Smooth muscle cell (in vitro differentiated cells): ENCODE measurements around the gene GTSE1. TPM values are rescaled to one million over a fixed set of nuclear protein-coding genes. Genes with fewer than 3 reads are reported as not detected.

Experiments
- DNase-seq: peaks from one replicate; lab custom pipeline; 2025; ENCODE audit not compliant: unreplicated experiment; lab: John Stamatoyannopoulos, UW
- H2AFZ ChIP-seq: fragments of 200-600 bp; sonication (generic); 2 replicates; pipeline ENCODE4 v1.6.0; 2016; ENCODE audit warnings: antibody characterized with exemption, low read depth, mild to moderate bottlenecking
- H3F3A ChIP-seq: fragments of 200-600 bp; sonication (generic); 2 replicates; pipeline ENCODE4 v1.6.0; 2017; ENCODE audit warnings: antibody characterized with exemption, low read depth
- H3K27ac ChIP-seq: fragments of 200-600 bp; sonication (generic); 2 replicates; pipeline ENCODE4 v1.5.1; 2016; ENCODE audit warnings: low read depth, mild to moderate bottlenecking
- H3K27me3 ChIP-seq: fragments of 200-600 bp; sonication (generic); 2 replicates; pipeline ENCODE4 v1.6.1; 2016; ENCODE audit warnings: low read depth, mild to moderate bottlenecking
- H3K36me3 ChIP-seq: fragments of 200-600 bp; sonication (generic); 2 replicates; pipeline ENCODE4 v1.5.1; 2016; ENCODE audit warnings: low read depth
- H3K4me1 ChIP-seq: fragments of 200-600 bp; sonication (generic); 2 replicates; pipeline ENCODE4 v1.5.1; 2016; ENCODE audit warnings: low read depth
- H3K4me2 ChIP-seq: fragments of 200-600 bp; sonication (generic); 2 replicates; pipeline ENCODE4 v1.6.0; 2016; ENCODE audit warnings: mild to moderate bottlenecking
- H3K4me3 ChIP-seq: fragments of 200-600 bp; sonication (generic); 2 replicates; pipeline ENCODE4 v1.5.1; 2016; ENCODE audit warnings: mild to moderate bottlenecking
- H3K79me2 ChIP-seq: fragments of 200-600 bp; sonication (generic); 2 replicates; pipeline ENCODE4 v1.6.0; 2016; ENCODE audit warnings: low read depth, mild to moderate bottlenecking
- H3K9ac ChIP-seq: fragments of 200-600 bp; sonication (generic); 2 replicates; pipeline ENCODE4 v1.6.0; 2016; ENCODE audit warnings: low read depth
- H3K9me3 ChIP-seq: fragments of 200-600 bp; sonication (generic); replicated peaks from 2 replicates; pipeline ENCODE4 v1.5.1; 2016; ENCODE audit warnings: low read depth
- H4K20me1 ChIP-seq: fragments of 200-600 bp; sonication (generic); 2 replicates; pipeline ENCODE4 v1.6.0; 2016; ENCODE audit warnings: low read depth
- whole genome bisulfite sequencing: methylation state at CpG from one replicate; pipeline ENCODE4 v1.1.7; 2016; ENCODE audit warnings: low lambda C conversion rate; 5-methylcytosine and 5-hydroxymethylcytosine counted together
- polyA plus RNA-seq: library from polyadenylated mRNA; unstranded; fragments of >200 nt; fragmentation: Nextera tagmentation; extraction: Ambion mirVana; gene quantifications from 2 replicates; pipeline ENCODE4 v1.2.1, GENCODE V29; 2016
- total RNA-seq: library from RNA; depleted of rRNA; stranded (reverse); fragments of >200 nt; gene quantifications from 2 replicates; pipeline ENCODE4 v1.2.3, GENCODE V29; 2014
- TF ChIP-seq, protein P1 (sequence below): fragments of 200-600 bp; sonication (generic); IDR thresholded peaks from 2 replicates; pipeline ENCODE4 v1.5.1; 2017; ENCODE audit warnings: borderline replicate concordance, mild to moderate bottlenecking, antibody characterized with exemption; ENCODE audit not compliant: insufficient read depth, poor library complexity, severe bottlenecking

GTSE1 gene
- total and polyA plus RNA-seq, 2 experiments from 2014 or later, result 3.6 to 6.8 TPM

DNA sequence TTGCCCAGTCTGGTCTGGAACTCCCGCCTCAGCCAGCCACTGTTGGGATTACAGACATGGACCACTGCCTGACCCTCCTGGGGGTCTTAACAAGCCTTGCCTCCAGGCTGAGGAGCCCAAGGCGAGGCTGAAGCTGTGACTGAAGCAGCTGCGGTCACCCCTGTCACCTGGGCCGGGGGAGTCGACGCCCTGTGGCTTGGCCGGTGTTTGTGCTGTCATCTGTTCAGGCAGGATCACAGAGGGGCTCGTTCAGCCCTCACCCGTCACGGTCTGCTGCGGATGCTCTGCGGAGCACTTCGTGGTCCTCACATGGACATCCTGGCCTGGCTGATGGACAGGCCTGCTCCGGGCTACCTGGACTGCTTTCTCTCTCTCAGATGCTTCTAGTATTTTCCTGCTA, 62.7 kb downstream of the GTSE1 start:
- no peaks in the 10 kb centered on the region for H3F3A ChIP-seq
- TF ChIP-seq, protein P1, sequence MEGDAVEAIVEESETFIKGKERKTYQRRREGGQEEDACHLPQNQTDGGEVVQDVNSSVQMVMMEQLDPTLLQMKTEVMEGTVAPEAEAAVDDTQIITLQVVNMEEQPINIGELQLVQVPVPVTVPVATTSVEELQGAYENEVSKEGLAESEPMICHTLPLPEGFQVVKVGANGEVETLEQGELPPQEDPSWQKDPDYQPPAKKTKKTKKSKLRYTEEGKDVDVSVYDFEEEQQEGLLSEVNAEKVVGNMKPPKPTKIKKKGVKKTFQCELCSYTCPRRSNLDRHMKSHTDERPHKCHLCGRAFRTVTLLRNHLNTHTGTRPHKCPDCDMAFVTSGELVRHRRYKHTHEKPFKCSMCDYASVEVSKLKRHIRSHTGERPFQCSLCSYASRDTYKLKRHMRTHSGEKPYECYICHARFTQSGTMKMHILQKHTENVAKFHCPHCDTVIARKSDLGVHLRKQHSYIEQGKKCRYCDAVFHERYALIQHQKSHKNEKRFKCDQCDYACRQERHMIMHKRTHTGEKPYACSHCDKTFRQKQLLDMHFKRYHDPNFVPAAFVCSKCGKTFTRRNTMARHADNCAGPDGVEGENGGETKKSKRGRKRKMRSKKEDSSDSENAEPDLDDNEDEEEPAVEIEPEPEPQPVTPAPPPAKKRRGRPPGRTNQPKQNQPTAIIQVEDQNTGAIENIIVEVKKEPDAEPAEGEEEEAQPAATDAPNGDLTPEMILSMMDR, result no peak
- H3K27me3 ChIP-seq, result no peaks in the 10 kb centered on the region
- no peak overlapping the region for H3K4me2 ChIP-seq
- no peak for DNase-seq
- no peaks in the 10 kb centered on the region for H3K4me1 ChIP-seq
- H3K79me2 ChIP-seq, result no peaks in the 10 kb centered on the region
- H3K9me3 ChIP-seq, result no peaks in the 10 kb centered on the region
- H3K36me3 ChIP-seq, result no peaks in the 10 kb centered on the region
- H4K20me1 ChIP-seq, result peaks cover 17% of the 10 kb centered on the region
- no peak overlapping the region for H3K27ac ChIP-seq
- H3K9ac ChIP-seq, result no peak overlapping the region
- H2AFZ ChIP-seq, result no peak overlapping the region
- 94% methylated on average over 14 of the region's 14 CpGs for whole genome bisulfite sequencing
- H3K4me3 ChIP-seq, result no peak overlapping the region

DNA sequence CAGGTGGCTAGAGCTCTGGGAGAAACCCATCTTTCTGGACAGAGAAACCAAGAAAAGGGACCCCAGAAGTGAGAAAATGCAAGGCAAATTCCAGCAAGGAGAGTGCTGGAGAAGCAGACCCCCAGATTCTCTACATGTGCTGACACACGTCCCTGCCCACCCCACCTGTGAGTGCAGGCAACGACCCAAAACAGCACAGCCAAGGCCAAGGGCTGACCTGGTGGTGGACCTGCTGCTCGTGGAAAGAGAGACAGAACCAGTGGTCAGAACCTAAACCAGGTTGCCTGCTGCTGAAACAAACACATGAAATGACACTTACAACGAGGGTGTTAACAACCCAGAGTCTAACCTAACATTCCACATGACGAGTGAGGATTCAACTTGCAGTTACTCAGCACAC, 63.4 kb downstream of the GTSE1 start:
- H2AFZ ChIP-seq, result no peak overlapping the region
- TF ChIP-seq, protein P1, result no peak
- H3F3A ChIP-seq, result no peaks in the 10 kb centered on the region
- no peaks in the 10 kb centered on the region for H3K9me3 ChIP-seq
- DNase-seq, result no peak
- H3K4me2 ChIP-seq, result no peak overlapping the region
- H3K27ac ChIP-seq, result no peak overlapping the region
- H3K79me2 ChIP-seq, result no peaks in the 10 kb centered on the region
- no peak overlapping the region for H3K9ac ChIP-seq
- no peaks in the 10 kb centered on the region for H3K4me1 ChIP-seq
- H3K27me3 ChIP-seq, result no peaks in the 10 kb centered on the region
- WGBS, result 89% methylated on average over 5 of the region's 5 CpGs
- H3K4me3 ChIP-seq, result no peak overlapping the region
- no peaks in the 10 kb centered on the region for H3K36me3 ChIP-seq
- peaks cover 10% of the 10 kb centered on the region for H4K20me1 ChIP-seq

DNA sequence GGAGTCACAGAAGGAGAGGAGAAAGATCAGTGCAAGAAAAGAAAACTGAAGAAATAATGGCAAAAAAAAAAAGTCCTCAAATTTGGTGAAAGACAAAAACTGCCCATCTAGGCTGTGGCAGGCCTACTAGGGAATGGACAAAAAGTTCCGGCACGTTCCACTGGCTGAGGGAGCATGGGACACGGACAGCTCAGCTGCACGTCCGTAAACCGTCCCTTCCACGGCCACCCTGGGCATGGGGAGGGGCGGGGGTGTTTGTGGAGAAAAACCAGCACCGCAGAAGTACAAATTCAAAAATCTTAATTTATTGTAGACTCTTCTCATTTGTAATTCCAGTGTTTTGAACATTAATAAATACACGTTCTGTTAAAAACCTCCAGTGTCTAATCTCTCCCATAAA, 64.2 kb downstream of the GTSE1 start:
- TF ChIP-seq, protein P1, result no peak
- Histone ChIP-seq H3K27me3 (no peaks in the 10 kb centered on the region), H3K4me2 (no peak overlapping the region), H3K27ac (no peak overlapping the region), H3K4me1 (no peaks in the 10 kb centered on the region), H4K20me1 (peaks cover 2% of the 10 kb centered on the region), H3K79me2 (no peaks in the 10 kb centered on the region), H3K4me3 (no peak overlapping the region), H3F3A (no peaks in the 10 kb centered on the region), H3K9me3 (no peaks in the 10 kb centered on the region), H3K36me3 (no peaks in the 10 kb centered on the region), H2AFZ (no peak overlapping the region), H3K9ac (no peak overlapping the region)
- DNase-seq, result no peak
- WGBS, result 90% methylated on average over 10 of the region's 10 CpGs

DNA sequence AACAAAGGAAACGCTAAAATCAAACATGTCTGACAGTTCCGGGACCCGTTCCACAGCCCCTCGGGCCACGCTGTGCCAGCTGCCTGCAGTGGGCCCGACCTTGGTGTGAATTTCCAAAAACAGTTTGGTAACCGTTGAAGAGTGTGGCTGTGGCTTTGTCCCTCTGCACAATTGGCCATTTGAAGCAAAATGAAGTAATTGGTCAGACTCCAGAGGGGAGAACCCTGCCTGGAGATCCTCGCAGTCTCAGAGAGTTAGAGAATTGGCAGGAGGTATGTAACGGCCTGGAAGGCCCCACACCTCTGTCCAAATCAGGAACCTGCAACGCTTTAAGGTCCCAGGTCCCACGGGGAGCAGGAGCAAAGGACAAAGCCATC, 65.1 kb downstream of the GTSE1 start:
- no peak overlapping the region for H3K4me2 ChIP-seq
- H3K79me2 ChIP-seq, result no peaks in the 10 kb centered on the region
- H4K20me1 ChIP-seq, result no peaks in the 10 kb centered on the region
- no peak for DNase-seq
- H3K4me3 ChIP-seq, result no peak overlapping the region
- H3K9me3 ChIP-seq, result no peaks in the 10 kb centered on the region
- TF ChIP-seq, protein P1, result no peak
- no peak overlapping the region for H2AFZ ChIP-seq
- H3K27ac ChIP-seq, result no peak overlapping the region
- WGBS, result 92% methylated on average over 11 of the region's 11 CpGs
- H3K9ac ChIP-seq, result no peak overlapping the region
- no peaks in the 10 kb centered on the region for H3K36me3 ChIP-seq
- H3K27me3 ChIP-seq, result no peaks in the 10 kb centered on the region
- H3K4me1 ChIP-seq, result no peaks in the 10 kb centered on the region
- H3F3A ChIP-seq, result no peaks in the 10 kb centered on the region
